HepG2 (cell line): ENCODE results near the gene EXOC3. TPM values are rescaled to one million over a fixed set of nuclear protein-coding genes. Genes with fewer than 3 reads are reported as not detected.

ENCODE experiments used
- ATAC-seq: fragments of 200-7000 bp; cut with Tn5 transposase; 3 replicates; pipeline ENCODE4 v1.9.1; 2020; ENCODE audit warnings: mild to moderate bottlenecking, moderate library complexity
- BruUV-seq: library from RNA; stranded (reverse); fragments of 400-500 nt; replicated peaks from 2 replicates; lab custom pipeline; 2021; lab: Mats Ljungman, UMichigan
- CTCF ChIA-PET: fragments of 300-600 bp; formaldehyde crosslinking; extraction: SDS; loops from one replicate; lab custom pipeline; 2021; ENCODE audit warnings: low total read pairs, inconsistent platforms, low intra/inter-chr PET ratio; lab: Yijun Ruan, JAX
- POLR2A ChIA-PET: fragments of 350-600 bp; sonication (Branson Sonifier 250); formaldehyde crosslinking; loops from one replicate; lab custom pipeline; 2020; ENCODE audit warnings: antibody characterized with exemption, inconsistent platforms; lab: Yijun Ruan, JAX
- DNase-seq: peaks from one replicate; pipeline ENCODE4 v3.0.0-alpha.2; 2015; ENCODE audit warnings: low spot score
- FAIRE-seq: peaks from 3 replicates; lab custom pipeline; 2011; peaks lifted over from hg19 to GRCh38; lab: Jason Lieb, UNC
- H2AFZ ChIP-seq: one replicate; pipeline ENCODE4 v1.6.1; 2011; ENCODE audit warnings: low read length, inconsistent platforms
- H3K27ac ChIP-seq: fragments of 300-600 bp; 3 replicates; pipeline ENCODE4 v1.8.0; 2011; ENCODE audit warnings: mixed run types, mild to moderate bottlenecking, mixed read lengths, low read length, inconsistent platforms; ENCODE audit not compliant: insufficient read depth; ENCODE audit errors: extremely low read length
- H3K27me3 ChIP-seq, 2 experiments: fragments of 200-600 bp in 1 of 2; 2 replicates in 1 of 2; 3 replicates in 1 of 2; pipeline versions ENCODE4 v1.6.0 to v1.8.0; 2011; ENCODE audit warnings: low read length in 2 of 2, mild to moderate bottlenecking in 2 of 2, moderate library complexity in 2 of 2, inconsistent platforms in 1 of 2; ENCODE audit not compliant: insufficient read depth in 2 of 2, control insufficient read depth in 1 of 2
- H3K36me3 ChIP-seq, 2 experiments: fragments of 200-600 bp in 1 of 2; replicated peaks in 1 of 2; 2 replicates in 1 of 2; 3 replicates in 1 of 2; pipeline versions ENCODE4 v1.5.1 to v1.8.0; 2011; ENCODE audit warnings: low read length in 2 of 2, inconsistent platforms in 1 of 2; ENCODE audit not compliant: insufficient read depth in 2 of 2, control insufficient read depth in 1 of 2
- H3K4me1 ChIP-seq: 2 replicates; pipeline ENCODE4 v1.5.1; 2012; ENCODE audit warnings: low read length, inconsistent platforms; ENCODE audit not compliant: insufficient read depth
- H3K4me2 ChIP-seq: 2 replicates; pipeline ENCODE4 v1.6.0; 2011; ENCODE audit warnings: low read depth, low read length, inconsistent platforms
- H3K4me3 ChIP-seq, 3 experiments: fragments of 200-600 bp in 1 of 3; sonication (generic), shearing (Covaris generic) in 1 of 3; replicated peaks in 1 of 3; 2 replicates each; pipeline ENCODE4 v1.5.1; 2011 to 2016; ENCODE audit warnings: low read length in 3 of 3, inconsistent platforms in 2 of 3, low read depth in 2 of 3, mild to moderate bottlenecking in 2 of 3, control low read depth in 1 of 3, mixed read lengths in 1 of 3; ENCODE audit not compliant: insufficient read depth in 1 of 3
- H3K79me2 ChIP-seq: one replicate; pipeline ENCODE4 v1.6.1; 2011; ENCODE audit warnings: low read length, inconsistent platforms; ENCODE audit not compliant: insufficient read depth
- H3K9ac ChIP-seq: 2 replicates; pipeline ENCODE4 v1.6.0; 2011; ENCODE audit warnings: mild to moderate bottlenecking, low read depth, low read length, inconsistent platforms; ENCODE audit not compliant: insufficient read depth
- H3K9me3 ChIP-seq: 2 replicates; pipeline ENCODE4 v1.5.1; 2012; ENCODE audit warnings: mild to moderate bottlenecking, low read length
- H4K20me1 ChIP-seq: 2 replicates; pipeline ENCODE4 v1.6.0; 2011; ENCODE audit warnings: inconsistent platforms, mild to moderate bottlenecking, low read length, moderate library complexity; ENCODE audit not compliant: insufficient read depth
- AHDC1 ChIP-seq: sonication (generic); formaldehyde crosslinking; IDR thresholded peaks from 2 replicates; pipeline ENCODE4 v1.5.1; 2020; ENCODE audit warnings: mild to moderate bottlenecking, missing genetic modification reagents, borderline replicate concordance
- ARNT2 ChIP-seq: sonication (generic); formaldehyde crosslinking; IDR thresholded peaks from 2 replicates; pipeline ENCODE4 v1.8.0; 2022; ENCODE audit warnings: mild to moderate bottlenecking, low read depth, missing genetic modification reagents, moderate library complexity
- GLI4 ChIP-seq: sonication (generic); formaldehyde crosslinking; IDR thresholded peaks from 2 replicates; pipeline ENCODE4 v1.5.1; 2020; ENCODE audit warnings: missing genetic modification reagents, mild to moderate bottlenecking, moderate library complexity, borderline replicate concordance
- KDM2A ChIP-seq: sonication (generic); formaldehyde crosslinking; IDR thresholded peaks from 2 replicates; pipeline ENCODE4 v1.4.0; 2020; ENCODE audit warnings: low read depth, missing genetic modification reagents, borderline replicate concordance
- KDM6A ChIP-seq: IDR thresholded peaks from 2 replicates; pipeline ENCODE4 v1.6.1; 2016; ENCODE audit warnings: low read depth
- SALL2 ChIP-seq: sonication (generic); formaldehyde crosslinking; IDR thresholded peaks from 2 replicates; pipeline ENCODE4 v1.8.1; 2023; ENCODE audit warnings: mild to moderate bottlenecking, missing genetic modification reagents, inconsistent platforms
- XRCC5 ChIP-seq: fragments of 200-400 bp; formaldehyde crosslinking; optimal IDR thresholded peaks from 2 replicates; pipeline ENCODE3; 2017; ENCODE audit warnings: mild to moderate bottlenecking, low read length
- ZBTB49 ChIP-seq: sonication (generic); formaldehyde crosslinking; IDR thresholded peaks from 2 replicates; pipeline ENCODE4 v1.4.0; 2020; ENCODE audit warnings: missing genetic modification reagents, borderline replicate concordance
- ZFP91 ChIP-seq: sonication (generic); formaldehyde crosslinking; IDR thresholded peaks from 2 replicates; pipeline ENCODE4 v1.9.0; 2022; ENCODE audit warnings: missing genetic modification reagents, mild to moderate bottlenecking, borderline replicate concordance
- ZNF281 ChIP-seq: sonication (generic); formaldehyde crosslinking; IDR thresholded peaks from 2 replicates; pipeline ENCODE4 v1.4.0; 2020; ENCODE audit warnings: missing genetic modification reagents, borderline replicate concordance
- ZNF562 ChIP-seq: sonication (generic); formaldehyde crosslinking; IDR thresholded peaks from 2 replicates; pipeline ENCODE4 v1.8.0; 2022; ENCODE audit warnings: missing genetic modification reagents, borderline replicate concordance
- WGBS: methylation state at CpG from one replicate; pipeline ENCODE4 v1.1.6; 2017; ENCODE audit warnings: low lambda C conversion rate; 5-methylcytosine and 5-hydroxymethylcytosine counted together
- in situ Hi-C: cut with HindIII; loops from 2 replicates; pipeline ENCODE4 v1.10.0; 2017; ENCODE audit warnings: low pct_unique_long_range_greater_than_20kb; ENCODE audit not compliant: extremely low pct_ligation_motif_present
- intact Hi-C: fragments of 100-400 bp; cut with micrococcal nuclease; formaldehyde crosslinking; loops from one replicate; pipeline ENCODE4 v1.10.0; 2022; ENCODE audit not compliant: unreplicated experiment
- polyA plus RNA-seq, 8 experiments: library from polyadenylated mRNA; depleted of rRNA in 3 of 8; stranded (reverse) in 7 of 8; unstranded in 1 of 8; fragments of >200 nt; fragmentation: Illumina TruSeq in 4 of 8; extraction: Trizol in 4 of 8; gene quantifications; 2 replicates each; pipeline versions ENCODE4 v1.2.1 to v1.2.3, GENCODE V29; 2011 to 2016; ENCODE audit warnings: low read depth in 4 of 8, missing spikeins in 1 of 8, mixed read lengths in 1 of 8; ENCODE audit not compliant: insufficient read depth in 1 of 8
- total RNA-seq, 5 experiments: library from RNA; depleted of rRNA; stranded (reverse); fragments of >200 nt; fragmentation: Illumina TruSeq; extraction: Trizol; gene quantifications; 2 replicates each; pipeline ENCODE4 v1.2.3, GENCODE V29; 2016; ENCODE audit warnings: low read depth in 1 of 5

EXOC3 gene
- total and polyA plus RNA-seq, 2 of the 13 experiments (the other 11 are each of a cell fraction or from before 2014, with no cell fraction given) = 9.2 to 20.5 TPM

- H3K4me1 ChIP-seq = no peaks in the 10 kb centered on the region
- FAIRE-seq (no peak), ATAC-seq (no peak), DNase-seq (no peak)
- intact Hi-C loops = no loop called here
- H3K27ac ChIP-seq = no peak overlapping the region
- no peak overlapping the region for H3K4me3 ChIP-seq
- no peak overlapping the region for H3K4me2 ChIP-seq
- CTCF ChIA-PET = no interaction called here
- no peaks in the 10 kb centered on the region for H3K9me3 ChIP-seq
- no peaks in the 10 kb centered on the region for H3K27me3 ChIP-seq
- H3K79me2 ChIP-seq = no peaks in the 10 kb centered on the region
- H4K20me1 ChIP-seq = no peaks in the 10 kb centered on the region
- WGBS = 73% methylated on average over 13 of the region's 34 CpGs
- H2AFZ ChIP-seq = no peak overlapping the region
- in situ Hi-C loops = no loop called here
- POLR2A ChIA-PET = no interaction called here
- no peaks in the 10 kb centered on the region for H3K36me3 ChIP-seq
- H3K9ac ChIP-seq = no peak overlapping the region
- no TSS peak for BruUV-seq
- no peak for TF ChIP-seq ZNF562 (CRISPR knock-in tag)
- TF ChIP-seq XRCC5 = no peak
- no peak for TF ChIP-seq SALL2
- TF ChIP-seq AHDC1 (CRISPR knock-in tag) = no peak
- no peak for TF ChIP-seq ZNF281 (CRISPR knock-in tag)
- no peak for TF ChIP-seq KDM2A (CRISPR knock-in tag)
- no peak for TF ChIP-seq GLI4 (CRISPR knock-in tag)
- no peak for TF ChIP-seq ZFP91 (CRISPR knock-in tag)
- no peak for TF ChIP-seq ARNT2 (CRISPR knock-in tag)
- no peak for TF ChIP-seq KDM6A (CRISPR knock-in tag)
- TF ChIP-seq ZBTB49 (CRISPR knock-in tag) = no peak
Observed at GRCh38 chr5:421287-421880, 21.6 kb upstream of the EXOC3 start.
